ACC112 (cell line): ENCODE data around the gene NTM.

ENCODE experiments used
- H2AFZ ChIP-seq: fragments of 200-600 bp; sonication (generic); one replicate; pipeline ENCODE4 v1.6.0; 2017; ENCODE audit warnings: antibody characterized with exemption, low read length; ENCODE audit not compliant: unreplicated experiment
- H3K27ac ChIP-seq: fragments of 200-600 bp; sonication (generic); 2 replicates; pipeline ENCODE4 v1.5.1; 2014; ENCODE audit warnings: low read depth, mild to moderate bottlenecking, antibody characterized with exemption, low read length, moderate library complexity
- H3K27me3 ChIP-seq: fragments of 200-600 bp; sonication (generic); 2 replicates; pipeline ENCODE4 v1.6.1; 2014; ENCODE audit warnings: mild to moderate bottlenecking, antibody characterized with exemption, low read length, moderate library complexity, mixed read lengths; ENCODE audit not compliant: insufficient read depth
- H3K36me3 ChIP-seq: fragments of 200-600 bp; sonication (generic); 2 replicates; pipeline ENCODE4 v1.6.1; 2016; ENCODE audit warnings: mild to moderate bottlenecking, antibody characterized with exemption, low read length, moderate library complexity, mixed read lengths; ENCODE audit not compliant: insufficient read depth
- H3K4me1 ChIP-seq: fragments of 200-600 bp; sonication (generic); one replicate; pipeline ENCODE4 v1.6.1; 2016; ENCODE audit warnings: low read length, mixed read lengths; ENCODE audit not compliant: insufficient read depth, unreplicated experiment, control insufficient read depth
- H3K4me3 ChIP-seq: fragments of 200-600 bp; sonication (generic); 2 replicates; pipeline ENCODE4 v1.5.1; 2014; ENCODE audit warnings: mild to moderate bottlenecking, low read depth, low read length
- H3K79me2 ChIP-seq: fragments of 200-600 bp; sonication (generic); one replicate; pipeline ENCODE4 v1.6.0; 2016; ENCODE audit warnings: low read length; ENCODE audit not compliant: control insufficient read depth, unreplicated experiment, insufficient read depth

Gene NTM

DNA sequence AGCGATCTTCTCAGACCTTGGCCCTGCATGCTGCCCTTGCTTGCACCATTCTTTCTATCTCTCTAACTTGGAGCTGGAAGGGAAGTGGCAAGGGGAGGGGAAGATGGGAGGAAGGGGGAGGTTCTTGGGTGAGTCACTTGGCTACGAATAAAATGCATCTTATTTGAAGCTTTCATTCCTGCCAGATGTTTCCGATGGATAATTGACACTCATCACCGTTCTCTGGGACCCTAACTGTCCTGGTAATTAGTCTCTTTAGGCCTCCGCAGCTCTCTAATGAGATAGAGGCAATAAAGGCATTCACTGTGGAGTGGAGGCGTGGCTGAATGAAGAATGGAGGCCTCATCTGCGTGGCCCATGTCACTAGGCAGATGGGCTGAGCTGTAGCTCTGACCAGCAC is 960.1 kb downstream of the NTM start:
- Histone ChIP-seq H2AFZ (no peak overlapping the region), H3K27ac (no peak overlapping the region), H3K4me3 (no peak overlapping the region), H3K36me3 (no peaks in the 10 kb centered on the region), H3K27me3 (no peaks in the 10 kb centered on the region), H3K4me1 (no peaks in the 10 kb centered on the region), H3K79me2 (no peaks in the 10 kb centered on the region)

DNA sequence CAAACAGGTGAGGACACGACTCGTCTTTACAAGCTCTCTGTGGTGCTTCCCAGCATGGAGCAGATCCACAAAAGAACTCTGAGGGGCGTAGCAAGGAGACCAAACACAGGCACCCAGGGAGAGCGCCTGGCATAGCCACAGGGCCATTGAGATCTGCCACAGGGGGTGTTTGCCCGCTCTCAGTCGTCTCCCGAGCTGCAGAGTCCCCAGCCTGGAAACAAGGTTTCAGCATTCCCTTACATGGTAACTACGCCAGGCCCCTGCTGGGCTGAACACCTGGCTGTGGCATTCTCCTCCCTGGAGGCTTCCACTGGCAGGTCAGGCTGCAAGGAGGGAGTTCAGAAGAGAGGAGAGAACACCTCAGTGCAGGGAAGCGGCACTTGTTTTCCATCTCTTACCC is 962.1 kb downstream of the NTM start:
- H3K36me3 ChIP-seq: no peaks in the 10 kb centered on the region
- H3K27ac ChIP-seq: no peak overlapping the region
- no peaks in the 10 kb centered on the region for H3K4me1 ChIP-seq
- no peak overlapping the region for H2AFZ ChIP-seq
- no peak overlapping the region for H3K4me3 ChIP-seq
- H3K27me3 ChIP-seq: no peaks in the 10 kb centered on the region
- H3K79me2 ChIP-seq: no peaks in the 10 kb centered on the region

DNA sequence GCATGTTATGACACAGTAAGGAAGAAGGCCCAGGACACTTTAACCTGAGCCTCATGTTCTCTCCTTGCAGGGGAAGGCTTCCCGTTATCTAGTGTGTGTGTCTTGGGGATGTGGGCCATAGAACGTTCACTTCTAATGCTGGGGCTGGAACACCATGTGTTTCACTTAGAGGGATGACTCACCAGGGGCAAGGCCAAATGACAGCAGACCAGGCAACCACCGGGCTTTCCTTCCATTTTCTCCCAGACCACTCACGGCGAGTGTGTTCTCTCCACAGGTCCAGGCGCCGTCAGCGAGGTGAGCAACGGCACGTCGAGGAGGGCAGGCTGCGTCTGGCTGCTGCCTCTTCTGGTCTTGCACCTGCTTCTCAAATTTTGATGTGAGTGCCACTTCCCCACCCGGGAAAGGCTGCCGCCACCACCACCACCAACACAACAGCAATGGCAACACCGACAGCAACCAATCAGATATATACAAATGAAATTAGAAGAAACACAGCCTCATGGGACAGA is 964.4 kb downstream of the NTM start:
- Histone ChIP-seq H3K27ac (no peak overlapping the region), H3K27me3 (no peaks in the 10 kb centered on the region), H3K4me1 (no peaks in the 10 kb centered on the region), H3K36me3 (no peaks in the 10 kb centered on the region), H3K79me2 (no peaks in the 10 kb centered on the region), H3K4me3 (no peak overlapping the region), H2AFZ (no peak overlapping the region)

DNA sequence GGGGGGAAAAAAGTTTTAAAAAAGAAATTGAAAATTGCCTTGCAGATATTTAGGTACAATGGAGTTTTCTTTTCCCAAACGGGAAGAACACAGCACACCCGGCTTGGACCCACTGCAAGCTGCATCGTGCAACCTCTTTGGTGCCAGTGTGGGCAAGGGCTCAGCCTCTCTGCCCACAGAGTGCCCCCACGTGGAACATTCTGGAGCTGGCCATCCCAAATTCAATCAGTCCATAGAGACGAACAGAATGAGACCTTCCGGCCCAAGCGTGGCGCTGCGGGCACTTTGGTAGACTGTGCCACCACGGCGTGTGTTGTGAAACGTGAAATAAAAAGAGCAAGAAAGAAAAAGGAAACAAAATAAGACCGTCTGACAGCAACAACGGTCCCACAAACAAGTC is 964.9 kb downstream of the NTM start:
- H3K27me3 ChIP-seq: no peaks in the 10 kb centered on the region
- no peak overlapping the region for H2AFZ ChIP-seq
- no peaks in the 10 kb centered on the region for H3K4me1 ChIP-seq
- H3K4me3 ChIP-seq: no peak overlapping the region
- H3K36me3 ChIP-seq: no peaks in the 10 kb centered on the region
- no peak overlapping the region for H3K27ac ChIP-seq
- H3K79me2 ChIP-seq: no peaks in the 10 kb centered on the region

DNA sequence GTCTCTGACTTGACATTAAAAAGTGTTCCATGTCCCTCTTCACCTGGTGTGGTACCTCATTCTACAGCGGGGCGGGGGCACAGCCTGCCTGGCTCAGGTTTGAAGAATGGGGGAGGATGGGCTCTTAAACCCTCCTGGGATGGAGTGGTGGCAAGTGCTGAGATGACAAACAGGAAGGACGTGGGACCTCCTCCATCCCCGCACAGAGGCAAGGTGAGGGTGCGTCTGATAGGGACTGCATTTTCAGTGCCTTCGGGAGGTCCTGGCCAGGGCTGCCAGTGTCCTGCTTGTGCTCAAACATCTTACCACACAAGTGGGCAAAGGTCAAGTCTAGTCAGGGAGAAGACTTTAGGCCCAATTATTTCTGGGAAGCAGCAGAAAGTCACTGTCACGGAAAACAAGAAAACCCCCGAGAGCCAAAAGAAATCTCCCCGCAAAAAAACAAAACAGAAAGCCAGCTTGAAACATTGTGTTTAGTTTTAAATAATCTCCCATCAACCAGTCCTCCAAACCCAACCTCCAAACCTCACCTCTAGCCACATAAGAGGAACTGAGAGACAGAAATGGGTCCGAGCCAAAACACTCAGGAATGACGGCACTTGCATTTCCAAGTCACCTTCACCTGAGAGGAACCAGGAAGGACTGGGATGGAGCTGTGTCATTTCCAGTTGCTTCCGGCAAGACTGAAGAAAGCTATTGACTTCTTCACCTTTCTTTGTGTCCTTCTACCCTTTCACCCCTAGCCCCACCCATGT is 966.5 kb downstream of the NTM start:
- Histone ChIP-seq H3K27ac (no peak overlapping the region), H3K27me3 (no peaks in the 10 kb centered on the region), H3K4me3 (no peak overlapping the region), H3K79me2 (no peaks in the 10 kb centered on the region), H3K36me3 (no peaks in the 10 kb centered on the region), H2AFZ (no peak overlapping the region), H3K4me1 (no peaks in the 10 kb centered on the region)

DNA sequence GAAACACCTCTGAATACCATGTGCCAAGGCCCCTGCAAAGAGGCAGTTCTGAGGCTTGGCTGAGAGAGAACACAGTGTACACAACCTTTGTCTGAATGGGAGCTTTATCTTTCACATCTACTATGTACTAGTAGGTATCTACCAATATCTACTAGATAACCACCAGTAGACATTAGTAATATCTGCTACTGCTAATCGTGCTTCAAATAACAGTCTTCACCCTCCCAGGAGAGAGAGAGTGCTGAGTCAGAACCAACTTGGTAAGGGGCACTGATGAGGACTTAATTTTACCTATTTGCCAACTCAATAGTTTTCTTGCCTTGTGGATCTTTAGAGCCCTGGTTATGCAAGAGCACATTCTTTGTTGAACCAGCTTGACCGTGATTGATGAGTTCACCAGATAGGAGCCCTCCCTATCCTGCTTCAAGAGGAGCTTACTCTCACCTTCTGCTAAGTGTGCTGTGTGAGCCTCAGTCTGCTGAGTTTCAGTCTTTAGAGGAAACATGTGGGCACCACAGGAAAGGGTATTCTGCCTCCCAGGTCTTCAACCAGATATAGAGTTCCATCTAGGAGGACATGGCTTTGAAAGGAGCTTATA is 967.5 kb downstream of the NTM start:
- Histone ChIP-seq H3K79me2 (no peaks in the 10 kb centered on the region), H3K4me3 (no peak overlapping the region), H3K27ac (no peak overlapping the region), H3K36me3 (no peaks in the 10 kb centered on the region), H2AFZ (no peak overlapping the region), H3K4me1 (no peaks in the 10 kb centered on the region), H3K27me3 (no peaks in the 10 kb centered on the region)

DNA sequence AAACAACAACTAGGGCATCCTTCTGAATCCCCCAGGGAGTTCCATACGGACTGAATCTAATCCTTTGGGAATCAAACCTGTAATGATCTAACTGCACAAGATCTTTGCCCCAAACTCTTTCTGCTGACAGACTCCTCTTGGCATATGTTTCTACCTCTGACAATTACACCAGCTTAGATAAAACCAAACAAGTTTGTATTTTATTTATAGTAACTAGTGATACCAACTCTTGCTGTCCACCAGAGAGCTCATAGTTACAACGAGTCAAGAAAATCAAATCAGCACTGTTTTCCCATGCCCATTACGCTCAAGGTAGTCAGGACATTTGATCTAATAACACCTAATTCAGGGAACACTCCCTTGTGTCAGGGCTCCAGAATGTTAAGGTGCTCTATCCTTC is 972.0 kb downstream of the NTM start:
- Histone ChIP-seq H3K4me3 (no peak overlapping the region), H3K27me3 (no peaks in the 10 kb centered on the region), H3K36me3 (no peaks in the 10 kb centered on the region), H3K27ac (no peak overlapping the region), H3K79me2 (no peaks in the 10 kb centered on the region), H2AFZ (no peak overlapping the region), H3K4me1 (no peaks in the 10 kb centered on the region)

DNA sequence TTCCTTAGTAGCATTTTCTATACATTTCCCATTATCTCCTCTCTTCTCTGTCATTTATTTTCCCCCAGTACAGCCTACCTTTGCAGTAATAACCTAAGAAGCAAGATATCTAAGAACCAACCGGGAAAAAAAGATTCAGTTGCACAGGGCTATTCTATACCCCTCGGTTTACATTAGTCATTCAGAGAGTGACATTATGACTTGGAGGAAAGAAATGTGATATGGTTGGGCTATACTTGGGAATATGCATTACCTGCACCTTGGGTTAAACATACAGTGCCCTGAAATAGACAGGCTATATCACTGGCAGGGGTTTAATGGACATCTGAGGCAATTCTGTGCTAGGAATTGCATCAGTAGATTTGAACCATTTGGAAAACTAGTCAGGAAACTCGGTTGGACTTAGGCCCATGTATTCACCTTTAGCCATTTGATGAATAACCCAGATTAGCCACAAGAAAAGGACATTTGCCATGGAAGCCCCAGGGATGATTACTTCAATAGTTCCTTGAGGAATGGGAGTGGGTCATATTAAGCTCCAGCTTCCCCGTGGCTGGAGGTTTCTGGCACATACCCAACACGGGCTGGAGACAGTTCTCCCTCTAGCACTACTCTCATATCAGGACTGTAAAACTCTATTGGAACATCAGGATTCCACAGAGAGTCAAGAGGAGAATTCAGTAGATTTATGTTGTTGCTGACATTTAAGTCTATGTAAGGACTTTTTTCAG is 973.2 kb downstream of the NTM start:
- Histone ChIP-seq H2AFZ (no peak overlapping the region), H3K79me2 (no peaks in the 10 kb centered on the region), H3K4me1 (no peaks in the 10 kb centered on the region), H3K27ac (no peak overlapping the region), H3K27me3 (no peaks in the 10 kb centered on the region), H3K36me3 (no peaks in the 10 kb centered on the region), H3K4me3 (no peak overlapping the region)

DNA sequence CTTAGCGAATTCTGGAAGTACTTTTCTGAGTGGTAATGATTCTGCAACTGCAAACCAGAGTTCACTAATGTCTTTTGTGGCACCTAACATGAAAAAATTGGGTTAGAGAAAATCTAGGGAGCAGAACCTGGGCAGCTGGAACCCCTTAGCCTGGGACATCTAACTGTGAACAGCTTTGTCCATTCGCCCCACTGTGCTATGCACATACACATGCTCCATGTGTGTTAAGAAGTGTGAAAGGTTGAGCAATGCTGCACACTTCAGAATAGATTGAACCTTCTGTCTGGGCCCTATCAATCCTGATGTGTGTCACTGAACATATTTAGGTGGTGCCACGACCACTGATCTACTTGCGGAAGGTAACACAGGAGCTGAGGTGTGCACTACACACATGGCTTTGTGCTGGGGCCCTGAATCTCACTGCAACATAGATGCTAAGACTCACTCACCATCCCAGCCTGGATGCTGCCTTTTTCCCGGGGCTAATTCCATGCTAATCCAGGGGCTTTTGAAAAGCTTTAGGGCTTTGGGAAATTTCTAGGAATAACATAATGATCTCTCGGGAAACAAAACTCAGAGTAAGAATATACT is 976.2 kb downstream of the NTM start:
- H2AFZ ChIP-seq: no peak overlapping the region
- H3K36me3 ChIP-seq: no peaks in the 10 kb centered on the region
- no peaks in the 10 kb centered on the region for H3K4me1 ChIP-seq
- no peak overlapping the region for H3K27ac ChIP-seq
- no peaks in the 10 kb centered on the region for H3K79me2 ChIP-seq
- H3K27me3 ChIP-seq: no peaks in the 10 kb centered on the region
- H3K4me3 ChIP-seq: no peak overlapping the region

DNA sequence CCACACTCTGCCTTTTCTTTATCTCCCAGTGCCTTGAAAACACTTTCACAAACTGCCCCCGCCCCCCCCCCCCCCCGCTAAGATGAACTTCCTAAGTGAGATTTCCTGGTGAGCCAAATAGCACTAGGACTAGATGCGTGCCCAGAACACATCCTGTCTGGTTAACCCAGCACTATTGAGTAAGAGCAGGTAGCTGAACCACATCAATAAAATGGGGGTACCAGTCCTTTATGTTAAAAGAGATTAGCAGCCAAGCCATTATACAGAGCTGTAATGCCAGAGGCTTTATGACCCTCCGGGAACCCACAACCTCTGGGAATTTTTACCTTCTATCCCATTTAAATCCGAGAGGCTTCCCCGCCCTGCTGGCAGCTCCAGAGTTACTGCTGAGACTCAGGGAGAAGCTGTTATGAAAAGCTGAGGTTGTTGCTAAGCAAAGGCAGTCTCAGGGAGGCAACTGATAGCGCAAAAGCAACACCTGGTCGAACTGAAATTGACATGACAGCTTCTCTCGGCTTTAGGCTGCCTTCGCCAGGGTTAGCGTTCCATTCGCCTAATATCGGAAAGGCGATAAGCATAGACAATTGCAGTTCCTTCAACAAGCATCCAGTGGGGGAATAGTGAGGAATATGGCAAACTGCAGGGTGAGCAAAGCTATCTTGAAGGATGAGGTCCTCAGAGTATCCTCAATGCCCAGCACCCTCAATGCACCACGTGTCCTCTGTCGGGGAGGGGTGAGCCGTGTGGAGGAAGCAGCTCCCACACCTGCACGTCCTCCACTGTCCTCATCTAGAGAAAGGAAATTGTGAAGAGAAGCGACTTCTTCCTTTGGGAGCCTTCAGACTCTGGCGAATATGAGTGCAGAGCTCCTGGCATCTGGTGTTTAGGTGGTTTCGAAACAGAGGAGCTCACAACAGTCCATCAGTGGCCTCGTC is 977.0 kb downstream of the NTM start:
- H3K4me3 ChIP-seq: no peak overlapping the region
- no peaks in the 10 kb centered on the region for H3K4me1 ChIP-seq
- no peaks in the 10 kb centered on the region for H3K27me3 ChIP-seq
- H3K36me3 ChIP-seq: no peaks in the 10 kb centered on the region
- H3K79me2 ChIP-seq: no peaks in the 10 kb centered on the region
- H2AFZ ChIP-seq: no peak overlapping the region
- H3K27ac ChIP-seq: no peak overlapping the region
